Measurements from ENCODE around the gene ABO. TPM values are rescaled to one million over a fixed set of nuclear protein-coding genes. Genes with fewer than 3 reads are reported as not detected.

Gene ABO
- total and polyA plus RNA-seq, 2 donors (not counting 1 experiment from before 2014, with no cell fraction given) = not detected

- Mint-ChIP-seq H3K4me1 (peaks cover 13% of the 10 kb centered on the region), H3K27me3 (peaks cover 31% of the 10 kb centered on the region), H3K9me3 (ENCODE audit: insufficient read depth) (no peaks in the 10 kb centered on the region), H3K27ac (no peak overlapping the region), H3K4me3 (no peak overlapping the region)
- no peak overlapping the region for H3K4me3 ChIP-seq (ENCODE audit: control extremely low read depth in 1 of 5, extremely low read depth in 1 of 5, insufficient read depth in 1 of 5, low read depth in 2 of 5, low read length in 4 of 5)
- peak overlapping the region; percentile 65 for H3K4me2 ChIP-seq (replicated peaks; ENCODE audit: low read depth, low read length, poor library complexity, severe bottlenecking)
- H3K79me2 ChIP-seq (ENCODE audit: control insufficient read depth, insufficient read depth, low read length) = no peaks in the 10 kb centered on the region
- H2AFZ ChIP-seq (ENCODE audit: insufficient read depth, low read depth, low read length, poor library complexity, severe bottlenecking) = no peak overlapping the region
- ChIA-PET CTCF (interaction anchor here (0.9 kb wide), 1 partner anchor 165 kb away, joined by 3 read pairs; no protein-coding TSS in a partner anchor), POLR2A (no interaction called here)
- peaks cover 9 to 10% of the 10 kb centered on the region in 2 donors for H3K4me1 ChIP-seq (ENCODE audit: control insufficient read depth in 2 of 2, insufficient read depth in 2 of 2, low read length in 2 of 2)
- ATAC-seq (ENCODE audit: low read depth) = no peak
- WGBS (ENCODE audit: insufficient coverage) = 95% methylated on average over 12 of the region's 18 CpGs
- DNase-seq = no peak
- no peak overlapping the region for H3K27ac ChIP-seq (ENCODE audit: low read length in 2 of 2)
- H3K27me3 ChIP-seq (replicated peaks in 1 of 4; ENCODE audit: control extremely low read depth in 1 of 4, control insufficient read depth in 3 of 4, insufficient read depth in 4 of 4, low read length in 3 of 4) = peaks cover 0 to 30% (median 3%) of the 10 kb centered on the region in 4 experiments
- no peaks in the 10 kb centered on the region for H4K20me1 ChIP-seq (ENCODE audit: control insufficient read depth, insufficient read depth, low read length, poor library complexity, severe bottlenecking)
- peaks cover 0 to 20% (median 0%) of the 10 kb centered on the region in 3 donors for H3K9me3 ChIP-seq (ENCODE audit: control extremely low read depth in 1 of 3, control insufficient read depth in 2 of 3, insufficient read depth in 1 of 3, low read length in 2 of 3)
- no peak for TF ChIP-seq EZH2 (IDR thresholded peaks at IDR 0.05; ENCODE audit: borderline replicate concordance, insufficient read depth, low read depth, low read length, poor library complexity, severe bottlenecking)
- TF ChIP-seq CTCF (IDR thresholded peaks at IDR 0.05) = no peak
- no peaks in the 10 kb centered on the region for H3K36me3 ChIP-seq (replicated peaks in 1 of 2; ENCODE audit: control extremely low read depth in 1 of 2, control insufficient read depth in 1 of 2, extremely low read depth in 1 of 2, insufficient read depth in 2 of 2, low read length in 1 of 2)
- intact Hi-C loops (cut with micrococcal nuclease) = no loop called here
- no peak overlapping the region for H3K9ac ChIP-seq (ENCODE audit: low read length)
Measured at GRCh38 chr9:133239533-133240090, 35.4 kb downstream of the ABO start.

GRCh38 chr9:133238851-133239532 lies 36.0 kb downstream of the ABO start:
- Histone ChIP-seq H3K27me3 (replicated peaks in 1 of 4; ENCODE audit: control extremely low read depth in 1 of 4, control insufficient read depth in 3 of 4, insufficient read depth in 4 of 4, low read length in 3 of 4) (peaks cover 0 to 30% (median 3%) of the 10 kb centered on the region in 4 experiments), H3K4me3 (ENCODE audit: control extremely low read depth in 1 of 5, extremely low read depth in 1 of 5, insufficient read depth in 1 of 5, low read depth in 2 of 5, low read length in 4 of 5) (peak overlapping the region in 3 of 5 experiments; percentile 19 to 28 (median 25)), H3K4me2 (replicated peaks; ENCODE audit: low read depth, low read length, poor library complexity, severe bottlenecking) (peak overlapping the region; percentile 65), H3K4me1 (ENCODE audit: control insufficient read depth in 2 of 2, insufficient read depth in 2 of 2, low read length in 2 of 2) (peaks cover 9 to 10% of the 10 kb centered on the region in 2 donors), H3K36me3 (replicated peaks in 1 of 2; ENCODE audit: control extremely low read depth in 1 of 2, control insufficient read depth in 1 of 2, extremely low read depth in 1 of 2, insufficient read depth in 2 of 2, low read length in 1 of 2) (no peaks in the 10 kb centered on the region), H3K79me2 (ENCODE audit: control insufficient read depth, insufficient read depth, low read length) (no peaks in the 10 kb centered on the region), H4K20me1 (ENCODE audit: control insufficient read depth, insufficient read depth, low read length, poor library complexity, severe bottlenecking) (no peaks in the 10 kb centered on the region), H2AFZ (ENCODE audit: insufficient read depth, low read depth, low read length, poor library complexity, severe bottlenecking) (peak overlapping the region; percentile 60), H3K9ac (ENCODE audit: low read length) (peak overlapping the region; percentile 31), H3K9me3 (ENCODE audit: control extremely low read depth in 1 of 3, control insufficient read depth in 2 of 3, insufficient read depth in 1 of 3, low read length in 2 of 3) (peaks cover 0 to 20% (median 0%) of the 10 kb centered on the region in 3 donors), H3K27ac (ENCODE audit: low read length in 2 of 2) (no peak overlapping the region)
- Mint-ChIP-seq H3K9me3 (ENCODE audit: insufficient read depth) (no peaks in the 10 kb centered on the region), H3K4me3 (peak overlapping the region; percentile 49), H3K27me3 (peaks cover 31% of the 10 kb centered on the region), H3K4me1 (peaks cover 13% of the 10 kb centered on the region), H3K27ac (no peak overlapping the region)
- DNase-seq = peak; percentile 62
- TF ChIP-seq EZH2 (IDR thresholded peaks at IDR 0.05; ENCODE audit: borderline replicate concordance, insufficient read depth, low read depth, low read length, poor library complexity, severe bottlenecking) (no peak), CTCF (IDR thresholded peaks at IDR 0.05) (peak; percentile 70)
- ChIA-PET POLR2A (no interaction called here), CTCF (interaction anchor here (0.9 kb wide), 2 partner anchors 53 to 165 kb away, joined by 3 to 4 read pairs; no protein-coding TSS in a partner anchor)
- 8% methylated on average over 22 of the region's 26 CpGs for WGBS (ENCODE audit: insufficient coverage)
- intact Hi-C loops (cut with micrococcal nuclease) = no loop called here
- ATAC-seq (ENCODE audit: low read depth) = peak; percentile 47

Measured in B cell (primary cell).